Esophagus squamous epithelium (tissue), 5 donors: ENCODE measurements around the gene ST6GAL1. TPM values are rescaled to one million over a fixed set of nuclear protein-coding genes. Genes with fewer than 3 reads are reported as not detected.
A peak's percentile ranks its signal among the peaks of the same experiment; 100 is the strongest.

Experiments used
- DNase-seq: peaks from one replicate; lab custom pipeline; 2025; lab: John Stamatoyannopoulos, UW
- H3K27ac ChIP-seq, 4 donors: fragments of 200-600 bp; sonication (generic); one replicate each; pipeline ENCODE4 v1.5.1; 2016 to 2019; ENCODE audit warnings: mild to moderate bottlenecking in 1 of 4
- H3K27me3 ChIP-seq, 4 donors: fragments of 200-600 bp; sonication (generic); 1 replicate in 3 of 4; 2 replicates in 1 of 4; pipeline versions ENCODE4 v1.5.1 to v1.6.0; 2017 to 2021; ENCODE audit warnings: antibody characterized with exemption in 1 of 4
- H3K36me3 ChIP-seq, 3 donors: fragments of 200-600 bp; sonication (generic); one replicate each; pipeline ENCODE4 v1.5.1; 2016 to 2019
- H3K4me1 ChIP-seq, 3 donors: fragments of 200-600 bp; sonication (generic); one replicate each; pipeline ENCODE4 v1.5.1; 2017 to 2019
- H3K4me3 ChIP-seq, 4 donors: fragments of 200-600 bp; sonication (generic); 1 replicate in 3 of 4; 2 replicates in 1 of 4; pipeline ENCODE4 v1.5.1; 2016 to 2019; ENCODE audit warnings: mild to moderate bottlenecking in 2 of 4, moderate library complexity in 1 of 4
- H3K9me3 ChIP-seq, 3 donors: fragments of 200-600 bp; sonication (generic); one replicate each; pipeline ENCODE4 v1.5.1; 2016 to 2019
- POLR2A ChIP-seq, 4 donors: fragments of 450-650 bp; IDR thresholded peaks; one replicate each; pipeline ENCODE4 v1.6.1; 2017; ENCODE audit warnings: antibody characterized with exemption in 4 of 4, mild to moderate bottlenecking in 4 of 4, moderate library complexity in 3 of 4
- WGBS, 2 donors: methylation state at CpG; one replicate each; pipeline ENCODE4 v1.1.5; 2018; 5-methylcytosine and 5-hydroxymethylcytosine counted together
- intact Hi-C: fragments of 100-400 bp; cut with DNase I; formaldehyde crosslinking; loops from one replicate; pipeline ENCODE4 v1.15.0; 2022
- total RNA-seq, 4 donors: library from RNA; depleted of rRNA; stranded (reverse); fragments of >200 nt; gene quantifications; one replicate each; pipeline ENCODE4 v1.1.0, GENCODE V29; 2016
- TF ChIP-seq, protein P1 (sequence below), 6 experiments: fragments of 450-650 bp in 4 of 6; fragments of 200-600 bp in 2 of 6; sonication (generic) in 2 of 6; IDR thresholded peaks; one replicate each; pipeline ENCODE4 v1.5.1; 2016 to 2019; ENCODE audit warnings: antibody characterized with exemption in 6 of 6, mild to moderate bottlenecking in 4 of 6, moderate library complexity in 4 of 6
- donor health status: DM: yes; HTN: yes; CAD: no.

ST6GAL1 gene
- total RNA-seq, 4 donors from 2014 or later: 6.0 to 44.2 (median 15.2) TPM

DNA sequence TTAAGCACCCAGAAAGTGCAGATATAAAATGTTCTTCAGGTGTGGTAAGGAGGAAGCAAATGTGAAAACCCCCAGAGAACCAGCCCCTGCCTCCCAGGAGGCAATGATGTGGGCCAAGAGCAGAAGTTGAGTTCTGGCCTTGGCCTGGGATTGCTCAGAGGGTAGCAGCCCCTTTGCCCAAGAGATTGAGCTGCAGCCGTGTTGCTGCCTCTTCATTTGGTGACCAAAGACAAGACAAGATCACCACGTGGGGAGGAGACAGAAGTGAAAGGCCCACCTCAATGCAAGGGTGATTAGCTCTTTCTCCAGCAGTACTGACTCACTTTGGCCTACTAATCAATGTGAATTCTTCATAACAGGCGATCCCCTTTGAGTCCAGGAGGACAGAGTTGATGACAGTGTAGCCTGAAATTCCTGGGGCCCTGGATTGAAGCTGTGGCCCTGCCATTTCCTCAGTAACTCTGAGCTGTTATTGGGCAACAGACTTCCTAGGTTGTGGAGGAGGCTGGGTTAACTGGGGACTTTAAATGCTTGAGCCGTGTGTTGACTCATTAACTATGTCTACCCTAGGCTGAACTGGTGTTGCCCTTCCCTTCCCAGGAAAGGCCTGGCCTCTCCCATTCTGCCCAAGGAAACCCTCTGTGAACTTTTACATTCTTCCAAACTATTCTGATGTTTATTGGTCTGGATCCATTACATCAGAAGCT lies 86.5 kb downstream of the ST6GAL1 start:
- H3K4me3 ChIP-seq: no peak overlapping the region
- peak overlapping the region in 1 of 4 donors; percentile 36 for H3K27ac ChIP-seq
- H3K4me1 ChIP-seq: peaks cover 4 to 28% (median 7%) of the 10 kb centered on the region in 3 donors
- no peaks in the 10 kb centered on the region for H3K27me3 ChIP-seq
- WGBS, 2 donors: 55 to 64% methylated on average over 2 to 4 of the region's 4 CpGs
- no peaks in the 10 kb centered on the region for H3K36me3 ChIP-seq
- intact Hi-C loops: no loop called here
- TF ChIP-seq, protein P1, sequence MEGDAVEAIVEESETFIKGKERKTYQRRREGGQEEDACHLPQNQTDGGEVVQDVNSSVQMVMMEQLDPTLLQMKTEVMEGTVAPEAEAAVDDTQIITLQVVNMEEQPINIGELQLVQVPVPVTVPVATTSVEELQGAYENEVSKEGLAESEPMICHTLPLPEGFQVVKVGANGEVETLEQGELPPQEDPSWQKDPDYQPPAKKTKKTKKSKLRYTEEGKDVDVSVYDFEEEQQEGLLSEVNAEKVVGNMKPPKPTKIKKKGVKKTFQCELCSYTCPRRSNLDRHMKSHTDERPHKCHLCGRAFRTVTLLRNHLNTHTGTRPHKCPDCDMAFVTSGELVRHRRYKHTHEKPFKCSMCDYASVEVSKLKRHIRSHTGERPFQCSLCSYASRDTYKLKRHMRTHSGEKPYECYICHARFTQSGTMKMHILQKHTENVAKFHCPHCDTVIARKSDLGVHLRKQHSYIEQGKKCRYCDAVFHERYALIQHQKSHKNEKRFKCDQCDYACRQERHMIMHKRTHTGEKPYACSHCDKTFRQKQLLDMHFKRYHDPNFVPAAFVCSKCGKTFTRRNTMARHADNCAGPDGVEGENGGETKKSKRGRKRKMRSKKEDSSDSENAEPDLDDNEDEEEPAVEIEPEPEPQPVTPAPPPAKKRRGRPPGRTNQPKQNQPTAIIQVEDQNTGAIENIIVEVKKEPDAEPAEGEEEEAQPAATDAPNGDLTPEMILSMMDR (IDR thresholded peaks at IDR 0.05): no peak
- TF ChIP-seq POLR2A (IDR thresholded peaks at IDR 0.05): no peak
- no peaks in the 10 kb centered on the region for H3K9me3 ChIP-seq
- DNase-seq: no peak

DNA sequence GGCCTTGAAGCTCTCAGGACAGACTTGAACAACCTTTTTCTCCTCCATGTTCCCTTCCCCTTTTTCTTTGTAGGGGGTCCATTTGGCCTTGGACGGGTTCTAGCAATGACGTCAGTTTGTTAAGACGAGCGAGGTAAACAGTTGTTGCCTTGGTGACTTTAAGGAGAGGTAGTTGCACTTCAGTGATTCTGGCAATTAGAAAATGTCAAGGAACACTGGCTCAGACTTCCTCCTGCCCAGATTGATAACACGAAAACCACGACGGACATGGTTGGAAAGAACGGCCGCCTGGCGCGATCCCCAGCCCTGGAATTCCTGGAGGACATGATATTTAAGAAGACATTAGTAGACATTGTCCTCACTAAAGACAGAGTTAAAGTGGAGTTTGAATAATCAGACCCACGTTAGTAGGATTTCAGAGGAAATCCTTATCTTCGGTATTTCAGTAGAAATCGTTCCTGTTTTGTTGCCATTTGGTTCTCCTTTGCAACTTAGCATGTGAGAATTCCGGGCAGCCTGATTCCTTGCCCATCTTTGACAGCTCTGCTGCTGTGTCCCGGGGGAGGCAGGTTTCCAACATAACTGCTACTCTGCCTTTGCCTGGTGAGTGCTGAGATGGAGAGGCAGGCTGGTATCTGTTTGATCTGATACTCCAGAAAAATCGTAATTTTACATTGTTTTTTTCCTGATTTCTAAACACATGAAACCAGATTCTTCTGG lies 87.3 kb downstream of the ST6GAL1 start:
- peaks cover 4 to 23% (median 7%) of the 10 kb centered on the region in 3 donors for H3K4me1 ChIP-seq
- no peak overlapping the region for H3K27ac ChIP-seq
- TF ChIP-seq, protein P1 (IDR thresholded peaks at IDR 0.05): no peak
- no peak for TF ChIP-seq POLR2A (IDR thresholded peaks at IDR 0.05)
- no peak for DNase-seq
- intact Hi-C loops: no loop called here
- no peaks in the 10 kb centered on the region for H3K27me3 ChIP-seq
- WGBS, 2 donors: 62 to 80% methylated on average over 13 to 15 of the region's 17 CpGs
- no peaks in the 10 kb centered on the region for H3K9me3 ChIP-seq
- no peak overlapping the region for H3K4me3 ChIP-seq
- no peaks in the 10 kb centered on the region for H3K36me3 ChIP-seq

DNA sequence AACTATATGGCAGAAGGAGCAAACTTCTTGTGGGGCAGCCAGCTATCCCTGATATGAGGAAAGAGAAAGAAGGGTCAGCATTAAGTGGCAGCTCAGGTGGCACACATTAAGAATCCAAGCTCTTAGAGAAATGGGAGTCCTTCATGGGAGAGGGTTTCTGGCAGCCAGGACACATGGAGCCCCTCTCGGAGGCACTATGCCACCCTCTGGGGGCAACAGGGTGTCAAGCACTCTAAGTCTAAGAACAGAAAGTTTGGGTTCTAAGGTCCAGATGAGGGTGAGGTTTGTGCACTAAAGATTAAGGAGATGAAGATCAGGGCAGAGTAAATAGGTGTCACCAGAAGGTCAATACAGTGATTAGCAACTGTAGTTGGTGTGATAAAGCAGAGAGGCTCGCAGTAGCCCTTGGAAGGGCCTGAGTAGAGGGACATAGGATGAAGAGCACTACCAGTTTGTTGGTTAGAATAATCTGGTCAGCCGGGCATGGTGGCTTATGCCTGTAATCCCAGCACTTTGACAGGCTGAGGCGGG lies 89.3 kb downstream of the ST6GAL1 start:
- DNase-seq: no peak
- H3K27ac ChIP-seq: no peak overlapping the region
- intact Hi-C loops: no loop called here
- H3K36me3 ChIP-seq: no peaks in the 10 kb centered on the region
- peaks cover 0 to 8% (median 0%) of the 10 kb centered on the region in 3 donors for H3K4me1 ChIP-seq
- WGBS, 2 donors: 81 to 97% methylated on average over 4 of the region's 4 CpGs
- H3K4me3 ChIP-seq: no peak overlapping the region
- TF ChIP-seq, protein P1 (IDR thresholded peaks at IDR 0.05): no peak
- no peak for TF ChIP-seq POLR2A (IDR thresholded peaks at IDR 0.05)
- H3K27me3 ChIP-seq: no peaks in the 10 kb centered on the region
- no peaks in the 10 kb centered on the region for H3K9me3 ChIP-seq

DNA sequence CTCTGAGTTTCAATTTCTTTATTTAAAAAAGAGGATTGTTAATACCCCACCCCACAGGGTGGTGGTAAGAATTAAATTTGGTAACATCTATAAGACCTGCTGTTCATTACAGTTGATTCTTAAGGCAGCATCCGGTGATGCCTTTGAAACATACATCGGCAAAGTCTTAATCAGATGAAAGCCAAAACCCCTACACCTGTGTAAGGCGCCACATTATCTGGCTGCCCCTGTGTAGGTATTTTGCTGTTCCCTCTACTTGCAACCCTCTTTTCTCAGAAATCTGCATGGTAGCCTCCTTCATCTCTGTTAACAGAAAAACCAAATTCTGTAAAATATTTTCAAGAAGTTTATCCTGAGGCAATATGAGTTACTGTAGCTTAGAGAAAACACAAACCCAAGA lies 90.0 kb downstream of the ST6GAL1 start:
- TF ChIP-seq, protein P1 (IDR thresholded peaks at IDR 0.05): no peak
- TF ChIP-seq POLR2A (IDR thresholded peaks at IDR 0.05): no peak
- no peaks in the 10 kb centered on the region for H3K27me3 ChIP-seq
- H3K36me3 ChIP-seq: no peaks in the 10 kb centered on the region
- intact Hi-C loops: no loop called here
- H3K9me3 ChIP-seq: no peaks in the 10 kb centered on the region
- peaks cover 0 to 8% (median 0%) of the 10 kb centered on the region in 3 donors for H3K4me1 ChIP-seq
- no peak overlapping the region for H3K4me3 ChIP-seq
- WGBS, 2 donors: 92 to 100% methylated on average over 3 of the region's 3 CpGs
- H3K27ac ChIP-seq: no peak overlapping the region
- DNase-seq: no peak
